Cerebellar nuclear complex (tissue), 1 donor: ENCODE data around the gene MROH8.

ENCODE experiments used
- DNase-seq, 2 experiments: peaks; one replicate each; lab custom pipeline; 2025; lab: John Stamatoyannopoulos, UW

Gene MROH8

DNA sequence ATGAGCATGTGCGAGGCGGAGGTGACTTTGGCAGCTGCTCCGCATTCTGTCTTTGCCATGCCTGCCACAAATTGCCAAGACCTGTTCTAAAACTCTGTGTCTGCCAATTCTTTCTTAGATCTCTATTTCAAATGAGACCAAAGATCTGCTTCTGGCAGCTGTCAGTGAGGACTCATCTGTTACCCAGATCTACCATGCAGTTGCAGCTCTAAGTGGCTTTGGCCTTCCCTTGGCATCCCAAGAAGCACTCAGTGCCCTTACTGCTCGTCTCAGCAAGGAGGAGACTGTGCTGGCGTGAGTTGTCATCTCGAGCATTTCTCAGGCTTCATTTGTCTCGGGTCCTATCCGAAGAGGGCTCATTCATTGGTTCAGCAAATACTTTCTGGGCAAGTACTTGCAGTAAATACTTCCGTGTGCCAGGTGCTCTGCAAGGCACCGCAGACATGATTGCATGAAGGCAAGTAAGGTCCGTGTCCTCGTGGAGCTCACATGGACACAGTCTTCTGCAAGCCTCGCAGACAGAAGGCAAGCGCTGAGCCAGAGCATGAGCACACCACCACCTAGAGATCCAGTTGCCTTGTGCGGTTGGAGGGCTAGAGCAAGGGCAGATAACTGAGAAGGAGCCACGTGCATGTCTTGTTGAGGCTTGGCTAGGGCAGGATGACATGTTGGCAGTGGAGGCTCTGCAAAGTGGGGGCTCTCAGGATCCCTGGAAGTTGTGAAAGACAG is 19.7 kb upstream of the MROH8 start:
- DNase-seq, result no peak

DNA sequence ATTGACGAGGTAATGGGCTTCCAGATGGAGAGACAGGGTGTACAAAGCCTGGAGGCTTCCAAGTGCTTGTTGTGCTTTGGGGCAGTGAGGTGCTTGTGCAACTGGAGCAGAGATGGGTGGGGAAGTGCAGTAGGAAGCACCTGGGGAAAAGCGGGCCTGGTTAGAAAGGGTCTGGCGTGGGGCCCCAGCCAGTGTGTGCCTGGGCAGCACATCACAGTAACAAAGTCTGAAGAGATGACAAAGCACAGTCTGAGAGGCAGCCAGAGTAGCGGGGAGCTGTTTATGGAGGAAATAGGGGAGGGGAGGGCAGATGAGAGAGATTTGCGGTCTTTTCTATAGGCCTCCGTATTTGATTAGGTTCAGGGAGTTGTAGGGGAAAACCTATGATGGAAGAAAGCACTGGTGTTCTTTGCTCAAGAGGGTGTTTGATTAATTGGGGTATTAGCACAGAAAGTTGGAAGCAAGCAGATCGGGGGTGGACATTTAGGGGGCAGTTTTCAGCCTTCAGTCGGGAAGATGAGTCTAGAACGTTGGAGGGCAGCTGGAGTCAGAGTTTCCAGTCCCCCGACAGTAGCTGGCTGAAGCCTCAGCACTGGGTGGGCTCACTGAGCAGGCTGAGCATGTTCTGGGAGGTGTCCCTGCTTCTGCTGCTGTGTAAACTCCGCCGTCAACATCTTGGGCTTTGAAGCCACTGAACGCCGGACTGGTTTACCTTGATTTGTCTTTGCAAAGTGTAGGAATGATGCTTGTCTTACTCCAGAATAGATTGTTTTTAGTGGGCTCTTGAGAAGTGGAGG is 15.5 kb upstream of the MROH8 start:
- no peak for DNase-seq

- no peak for DNase-seq
These were observed 14.5 kb upstream of the MROH8 start for GRCh38 chr20:37193821-37194220.

GRCh38 chr20:37193226-37193625 is 13.9 kb upstream of the MROH8 start:
- DNase-seq, result no peak

GRCh38 chr20:37192137-37192854 is 12.9 kb upstream of the MROH8 start:
- peak; percentile 63 to 74 for DNase-seq

DNA sequence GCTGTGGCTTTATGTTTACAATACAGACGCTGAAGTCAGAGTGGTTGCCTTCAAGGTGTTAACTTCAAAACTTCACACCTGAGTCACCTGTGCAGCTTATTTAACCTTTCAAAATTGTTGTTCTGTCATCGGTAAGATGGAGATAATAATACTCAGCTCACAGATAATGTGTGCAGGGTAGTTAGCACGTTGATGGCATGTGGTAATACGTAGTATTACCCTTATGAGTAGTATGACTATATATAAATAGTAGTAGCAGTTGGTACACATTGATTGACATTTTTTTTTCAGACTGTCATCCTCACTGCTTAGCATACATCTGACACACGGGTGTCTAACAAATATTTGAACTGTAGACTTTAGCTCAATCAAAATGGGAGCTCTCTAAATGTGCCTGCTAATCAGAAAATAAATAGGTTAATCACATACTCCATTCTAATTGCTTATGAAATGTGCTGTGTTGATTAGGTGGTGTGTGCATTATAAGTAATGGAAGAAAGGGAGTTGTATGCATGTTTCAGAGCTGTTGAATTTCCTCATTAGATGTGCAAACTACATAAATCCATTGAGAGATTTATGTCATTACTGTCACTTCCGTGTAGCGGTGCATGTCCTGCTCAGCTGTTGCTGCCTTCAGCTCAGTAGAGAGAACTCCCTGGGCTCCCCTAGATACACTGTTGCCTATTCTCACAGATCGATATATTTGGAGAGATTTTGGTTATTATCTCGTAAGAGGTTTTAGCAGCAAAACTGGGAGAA is 11.2 kb upstream of the MROH8 start:
- no peak for DNase-seq

- DNase-seq, result no peak
These were observed 10.2 kb upstream of the MROH8 start for GRCh38 chr20:37189416-37190016.

DNA sequence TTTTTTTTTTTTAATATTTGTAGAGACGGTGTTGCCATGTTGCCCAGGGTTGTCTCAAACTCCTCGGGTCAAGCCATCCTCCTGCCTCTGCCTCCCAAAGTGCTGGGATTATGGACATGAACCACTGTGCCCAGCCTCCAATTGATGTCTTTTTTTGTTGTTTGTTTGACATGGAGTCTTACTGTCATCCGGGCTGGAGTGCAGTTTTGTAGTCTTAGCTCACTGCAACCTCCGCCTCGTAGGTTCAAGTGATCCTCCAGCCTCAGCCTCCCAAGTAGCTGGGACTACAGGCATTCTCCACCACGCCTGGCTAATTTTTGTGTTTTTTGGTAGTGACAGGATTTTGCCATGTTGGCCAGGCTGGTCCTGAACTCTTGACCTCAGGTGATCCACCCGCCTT is 9.4 kb upstream of the MROH8 start:
- DNase-seq, result no peak

GRCh38 chr20:37185686-37186085 is 6.3 kb upstream of the MROH8 start:
- DNase-seq, result no peak

DNA sequence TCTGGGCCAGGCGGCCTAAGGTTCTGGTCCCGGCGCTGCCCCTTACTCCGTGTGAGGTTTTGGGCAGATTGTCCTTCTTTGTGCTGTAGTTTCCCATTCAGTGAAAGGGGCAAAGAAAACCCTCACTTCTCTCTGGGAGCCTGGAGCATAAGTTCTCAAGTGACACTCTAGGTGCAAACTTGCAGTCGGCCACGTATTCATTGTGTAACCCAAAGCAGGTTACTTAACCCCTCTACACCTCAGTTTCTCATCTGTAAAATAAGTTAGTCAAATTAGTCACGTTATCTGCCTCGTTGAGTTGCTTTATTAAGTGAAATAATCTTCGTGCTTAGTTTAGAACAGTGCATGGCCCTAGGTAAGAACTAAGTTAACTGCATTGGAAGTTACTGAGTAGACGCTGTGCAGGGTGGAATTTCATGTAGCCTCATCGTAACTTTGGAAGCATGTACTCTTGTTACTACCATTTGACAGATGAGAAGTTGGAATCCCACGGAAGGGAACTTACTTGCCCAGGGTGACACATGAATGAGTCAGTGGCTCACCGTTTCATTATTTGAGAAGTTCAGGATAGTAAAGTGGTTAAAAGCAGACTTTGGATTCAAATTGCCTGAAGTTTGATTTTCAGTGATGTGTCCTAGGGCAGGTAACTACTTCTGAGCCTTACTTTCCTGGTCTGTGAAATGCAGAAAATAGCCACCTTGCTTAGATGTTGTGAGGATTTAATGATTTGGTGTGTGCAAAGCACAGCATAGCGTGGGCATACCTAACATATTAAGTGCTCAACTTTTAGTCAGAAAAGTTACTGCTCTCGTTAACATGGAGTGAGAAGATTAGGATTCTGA is 556 bp upstream of the MROH8 start:
- DNase-seq, result no peak

DNA sequence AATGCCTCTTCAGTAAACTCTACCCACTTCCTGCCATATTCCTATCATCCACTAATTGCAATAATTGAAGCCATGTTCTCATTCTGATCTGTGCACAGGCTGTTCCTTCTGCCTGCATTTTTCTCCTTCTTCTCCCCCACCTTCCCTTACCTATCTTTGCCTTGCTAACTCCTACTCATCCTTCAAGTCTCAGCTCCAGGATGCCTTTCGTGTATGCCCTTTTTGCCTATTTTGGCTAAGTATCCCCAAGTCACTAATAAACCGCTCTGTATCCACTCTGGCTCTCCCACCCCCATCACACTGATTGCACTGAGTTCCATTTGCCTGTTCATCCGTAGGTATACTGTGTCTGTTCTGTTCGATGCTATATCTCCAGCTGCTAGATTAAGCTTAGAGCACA is 6.5 kb downstream of the MROH8 start:
- DNase-seq, result no peak

- no peak for DNase-seq
These were observed 12.5 kb downstream of the MROH8 start for GRCh38 chr20:37166867-37167266.

GRCh38 chr20:37165031-37165430 is 14.3 kb downstream of the MROH8 start:
- DNase-seq, result no peak

- DNase-seq, result no peak
These were observed 15.4 kb downstream of the MROH8 start for GRCh38 chr20:37163832-37164554.

DNA sequence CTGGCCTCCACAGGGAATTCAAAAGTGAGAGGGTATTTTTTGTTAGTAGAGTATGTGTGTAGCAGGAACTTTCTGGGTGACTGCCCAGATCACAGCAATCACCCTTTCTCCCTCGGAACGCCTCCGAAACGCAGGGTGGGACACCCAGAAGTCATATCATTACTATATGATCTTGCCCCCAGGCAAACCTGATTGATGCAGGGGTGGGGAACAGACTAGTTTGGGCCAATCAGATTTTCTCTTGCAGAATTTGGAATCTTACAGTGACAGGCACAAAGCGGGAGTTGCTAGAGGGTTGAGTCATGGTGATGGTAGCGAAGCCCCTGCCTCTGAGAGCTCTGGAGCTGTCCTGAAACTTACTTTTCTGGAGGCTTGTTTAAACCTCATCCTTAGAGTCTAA is 16.7 kb downstream of the MROH8 start:
- no peak for DNase-seq

GRCh38 chr20:37161830-37162549 is 17.4 kb downstream of the MROH8 start:
- DNase-seq, result no peak

GRCh38 chr20:37160683-37161082 is 18.7 kb downstream of the MROH8 start:
- no peak for DNase-seq

DNA sequence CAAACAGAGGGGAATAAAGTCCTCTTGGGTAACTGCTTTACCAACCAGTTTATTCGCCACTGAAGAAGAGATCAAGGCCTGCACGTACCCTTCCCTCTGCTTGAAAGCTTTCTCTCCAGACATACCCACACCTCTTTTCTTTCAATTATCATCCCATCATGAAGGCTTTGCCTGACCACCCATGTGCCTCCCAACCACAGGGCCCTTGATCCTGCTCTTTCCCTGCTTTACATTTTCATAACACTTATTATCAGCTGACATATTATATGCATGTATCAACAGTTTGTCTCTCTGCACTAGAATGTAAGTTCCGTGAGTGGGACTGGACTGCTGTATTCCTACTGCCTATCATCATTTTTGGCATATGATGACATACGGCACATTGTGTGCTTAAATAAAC is 21.1 kb downstream of the MROH8 start:
- no peak for DNase-seq

GRCh38 chr20:37155987-37156386 is 23.4 kb downstream of the MROH8 start:
- no peak for DNase-seq
